ENCODE data around the gene SEMA3A.

SEMA3A gene

DNA sequence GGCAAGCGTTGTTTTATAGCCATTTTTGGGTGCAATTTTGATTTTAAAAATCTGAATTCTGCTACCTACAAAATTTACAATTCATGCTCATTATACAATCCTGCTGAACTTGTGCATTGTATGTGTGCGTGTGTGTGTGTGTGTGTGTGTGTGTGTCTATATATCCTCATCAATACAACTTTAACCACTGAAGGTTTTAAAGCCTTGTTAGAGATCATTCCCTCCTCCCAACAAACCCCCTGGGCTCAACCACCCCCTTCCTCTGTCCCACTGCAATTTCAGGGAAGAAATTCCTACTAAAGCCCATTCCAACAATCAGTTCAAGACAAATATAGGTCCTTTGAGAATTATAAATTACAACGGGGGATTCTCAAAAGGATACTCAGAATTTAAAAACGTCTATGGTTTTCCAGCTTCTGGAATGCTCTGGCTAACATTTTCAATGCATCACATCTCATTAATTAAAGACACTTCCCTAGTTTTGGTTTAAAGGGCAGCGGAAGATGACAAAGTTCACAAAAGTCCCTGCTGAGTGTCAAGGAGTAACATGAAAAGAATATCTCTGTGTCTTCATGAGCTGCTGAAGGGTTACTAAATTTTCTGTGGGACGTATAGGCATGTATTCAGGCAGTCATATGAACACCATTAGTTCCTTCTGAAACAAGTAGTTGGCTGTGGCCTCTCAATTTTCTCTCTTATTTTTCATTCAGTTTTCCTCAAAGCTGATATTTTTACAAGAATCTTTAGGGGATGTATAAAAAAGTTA lies 889 bp upstream of the SEMA3A start:
- DNase-seq (ENCODE audit: low read depth): no peak

DNA sequence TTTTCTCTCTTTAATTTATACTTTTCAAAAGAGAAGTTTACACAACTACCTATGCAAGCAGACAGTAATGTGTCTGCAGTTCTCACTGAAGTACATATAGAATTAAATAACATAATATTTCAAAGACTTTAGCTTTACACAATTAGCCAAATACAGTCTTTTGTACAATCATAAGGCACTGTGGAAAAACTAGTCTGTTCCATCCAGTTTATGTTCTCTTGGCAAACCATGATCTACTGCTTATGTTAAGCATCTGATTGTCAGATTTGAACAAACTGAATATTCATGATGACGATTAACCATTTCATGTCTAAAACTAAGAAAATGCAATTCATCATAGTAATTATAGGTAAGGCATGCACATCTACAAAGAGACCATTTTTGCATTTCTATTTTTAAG lies 842 bp downstream of the SEMA3A start:
- no peak for DNase-seq (ENCODE audit: low read depth)

DNA sequence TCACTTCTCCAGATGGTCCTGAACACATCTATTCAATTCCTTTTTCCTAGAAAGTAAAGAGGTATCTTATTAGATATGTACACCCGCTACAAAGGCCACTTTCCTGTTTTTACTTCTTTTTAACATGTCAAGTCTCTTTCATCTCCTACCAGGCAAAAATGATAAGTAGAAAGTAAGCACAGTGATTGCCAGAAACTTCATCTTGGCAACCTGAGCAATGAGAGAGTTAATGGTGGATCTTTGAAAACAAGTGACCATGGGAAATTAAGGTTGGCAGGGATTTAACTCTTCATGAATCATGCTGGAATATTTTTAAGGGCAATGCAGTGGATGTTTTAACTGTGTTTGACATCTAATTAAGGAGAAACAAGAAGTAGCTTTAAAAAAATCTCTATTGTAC lies 2.7 kb downstream of the SEMA3A start:
- DNase-seq (ENCODE audit: low read depth): no peak

DNA sequence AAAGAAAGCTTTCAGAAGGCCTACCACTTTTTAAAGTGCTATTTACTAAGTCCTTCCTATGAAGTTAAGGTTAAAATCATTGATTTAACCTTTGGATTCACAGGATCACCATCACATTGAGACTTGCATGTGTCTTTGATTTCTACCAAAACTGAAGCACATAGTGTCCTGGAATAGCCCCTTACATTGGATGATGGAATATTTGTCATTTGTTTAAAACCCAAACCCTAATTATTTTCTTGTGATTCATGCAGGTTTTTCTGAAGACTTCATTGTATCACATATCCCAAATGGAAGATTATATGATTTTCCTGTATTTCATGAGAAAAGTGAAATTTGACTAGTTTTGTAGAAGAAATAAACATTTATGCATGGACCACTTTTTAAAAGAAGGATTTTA lies 3.3 kb downstream of the SEMA3A start:
- DNase-seq (ENCODE audit: low read depth): no peak

DNA sequence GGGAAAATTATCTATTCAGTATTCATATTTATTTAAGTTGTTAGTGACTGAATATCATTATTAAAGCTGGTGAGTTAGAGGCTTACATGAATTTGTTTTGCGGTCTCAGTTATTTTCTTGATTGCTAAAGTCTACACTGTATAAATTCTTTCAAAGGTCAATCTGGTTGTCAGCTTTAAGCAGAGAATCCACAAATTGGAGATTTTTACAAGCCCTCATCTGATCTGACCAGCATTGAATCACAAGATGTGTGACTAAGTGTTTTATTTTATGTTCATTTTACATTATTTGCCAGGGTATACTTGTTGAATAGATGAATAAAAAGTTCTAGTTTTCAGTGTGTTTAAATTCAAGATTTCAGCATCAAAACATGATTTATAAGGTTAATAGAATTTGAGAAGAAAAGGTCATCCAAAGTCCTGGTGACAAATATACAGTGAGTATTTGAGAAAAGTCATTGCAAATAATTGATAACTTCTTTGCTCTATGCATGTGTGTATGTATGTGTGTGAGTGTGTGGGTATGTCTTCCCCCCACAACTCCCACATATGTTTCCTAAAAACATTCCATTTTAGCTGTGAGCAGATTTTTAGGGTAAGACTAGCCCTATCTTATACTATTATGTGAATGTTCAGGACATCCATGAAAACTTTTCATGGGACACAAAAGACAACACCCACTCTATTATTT lies 4.4 kb downstream of the SEMA3A start:
- no peak for DNase-seq (ENCODE audit: low read depth)

DNA sequence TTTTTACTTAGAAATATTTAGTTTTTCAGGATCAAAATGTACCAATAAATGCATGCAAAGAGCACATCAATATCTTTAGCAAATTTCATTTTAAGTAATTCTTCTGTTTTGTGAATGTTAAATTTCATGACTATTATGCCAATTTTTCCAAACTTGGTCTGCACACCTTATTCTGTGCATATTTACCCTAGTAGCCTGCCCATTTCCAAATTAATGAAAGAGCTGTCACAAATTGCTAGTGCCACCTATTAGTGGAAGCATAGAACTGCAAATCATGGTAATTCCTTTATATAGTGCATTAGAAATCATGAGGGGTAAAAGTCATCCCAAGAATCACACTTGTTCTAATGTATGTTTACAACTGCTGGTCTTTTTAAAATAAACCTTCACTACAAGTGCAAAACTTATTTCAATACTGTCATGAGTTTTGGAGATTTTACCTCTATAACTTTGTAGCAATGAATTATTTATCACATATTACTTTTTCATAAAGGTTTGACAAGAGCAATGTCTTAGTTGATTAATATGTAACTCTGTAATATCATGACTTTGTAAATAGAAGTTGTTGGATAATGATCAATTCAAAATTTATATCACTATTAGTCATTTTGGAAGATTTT lies 5.7 kb downstream of the SEMA3A start:
- DNase-seq (ENCODE audit: low read depth): no peak

DNA sequence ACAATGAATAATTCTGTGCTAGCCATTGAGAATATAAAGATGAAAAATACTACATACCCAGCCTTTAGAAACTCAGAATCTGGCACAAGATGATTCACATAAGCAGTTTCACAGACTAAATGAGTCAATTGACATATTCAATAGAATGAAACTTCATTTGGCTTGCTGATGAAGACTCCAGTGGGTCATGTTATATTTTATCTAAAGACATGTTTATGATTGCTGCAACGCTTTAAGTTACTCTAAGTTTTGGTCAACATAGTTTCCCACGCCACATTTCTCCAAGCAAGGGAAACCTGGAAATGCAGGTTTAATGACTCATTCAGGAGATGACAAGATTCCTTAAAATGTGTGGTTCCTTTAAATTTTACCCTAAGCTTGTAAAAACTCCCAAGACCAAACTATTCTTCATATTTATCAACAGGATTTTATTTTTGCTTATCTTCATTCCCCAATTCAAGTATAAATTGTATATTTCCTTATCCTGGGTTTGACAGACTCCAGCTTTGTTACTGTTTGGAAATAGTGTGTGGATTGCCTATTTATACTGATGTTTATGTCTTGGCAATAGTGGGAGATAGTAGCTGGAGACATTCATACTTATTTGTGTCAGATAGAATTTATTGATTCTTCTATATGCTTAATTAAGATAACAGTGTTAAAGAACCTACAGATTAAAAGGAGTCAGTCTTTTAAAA lies 6.6 kb downstream of the SEMA3A start:
- DNase-seq (ENCODE audit: low read depth): no peak

DNA sequence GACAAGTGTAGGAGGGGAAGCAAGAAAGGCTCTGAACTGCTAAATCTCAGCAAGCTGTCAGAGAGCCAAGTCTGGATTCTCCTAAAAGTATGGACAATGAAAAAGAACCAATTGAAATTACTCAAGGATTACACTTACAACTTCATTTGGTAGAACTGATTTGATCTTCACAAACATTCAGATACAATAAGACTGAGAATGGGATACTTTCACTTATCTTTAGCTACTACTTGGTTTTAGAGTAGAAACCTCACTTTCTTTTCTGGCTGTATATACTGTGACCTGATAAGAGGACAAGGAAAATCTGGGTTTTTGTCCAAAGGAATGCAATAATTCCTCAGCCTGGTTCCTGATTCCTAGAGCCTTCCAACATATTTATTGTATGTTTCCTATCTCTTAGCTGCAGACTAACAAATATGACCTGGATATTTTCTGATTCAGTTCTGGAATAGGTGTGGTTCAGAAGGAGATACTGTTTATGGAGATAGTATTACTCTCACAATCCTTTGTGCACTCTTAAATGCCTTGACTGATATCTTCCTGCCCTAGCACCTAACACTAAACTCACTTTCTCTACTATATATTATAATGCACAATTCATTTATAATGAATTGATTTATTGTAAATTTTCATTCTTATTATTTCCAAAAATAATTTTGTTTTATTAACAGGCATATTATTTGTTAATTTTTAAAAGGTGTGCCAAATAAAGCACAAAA lies 7.3 kb downstream of the SEMA3A start:
- DNase-seq (ENCODE audit: low read depth): no peak

DNA sequence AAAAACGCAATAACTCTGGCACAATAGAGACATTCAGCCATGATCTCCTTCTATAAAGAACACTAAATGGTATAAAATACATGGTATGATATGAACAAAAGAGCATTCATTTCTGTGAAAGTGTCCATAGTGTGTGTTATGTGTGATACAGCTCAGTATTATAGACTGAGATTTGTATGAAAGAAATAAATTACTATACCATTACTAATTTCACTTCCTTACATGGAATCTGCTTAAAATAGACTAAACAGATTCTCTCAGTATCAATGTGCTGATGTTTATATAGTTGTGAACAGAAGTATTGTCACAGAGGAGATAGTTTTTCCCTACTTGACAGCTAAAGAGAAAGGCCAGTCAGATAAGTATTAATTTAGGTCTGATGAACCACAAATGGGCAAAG lies 10.8 kb downstream of the SEMA3A start:
- no peak for DNase-seq (ENCODE audit: low read depth)

DNA sequence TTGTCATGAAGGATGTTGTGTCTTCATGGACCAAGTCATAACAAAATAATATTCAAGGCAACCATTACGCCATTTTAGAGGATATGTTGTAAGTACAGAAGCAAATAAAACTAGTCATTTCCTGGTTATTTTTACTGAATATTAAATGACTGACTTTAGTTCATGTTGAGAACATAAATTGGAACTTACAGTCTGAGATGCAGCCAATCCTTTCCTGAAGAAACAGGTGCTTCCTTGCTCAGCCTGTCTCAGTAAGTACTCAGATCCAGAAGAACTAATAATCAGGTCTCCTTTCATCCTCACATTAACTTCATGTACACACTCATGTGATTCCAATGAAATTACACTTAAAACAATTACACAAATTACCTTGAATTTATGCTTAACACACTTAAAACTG lies 12.3 kb downstream of the SEMA3A start:
- DNase-seq (ENCODE audit: low read depth): no peak

DNA sequence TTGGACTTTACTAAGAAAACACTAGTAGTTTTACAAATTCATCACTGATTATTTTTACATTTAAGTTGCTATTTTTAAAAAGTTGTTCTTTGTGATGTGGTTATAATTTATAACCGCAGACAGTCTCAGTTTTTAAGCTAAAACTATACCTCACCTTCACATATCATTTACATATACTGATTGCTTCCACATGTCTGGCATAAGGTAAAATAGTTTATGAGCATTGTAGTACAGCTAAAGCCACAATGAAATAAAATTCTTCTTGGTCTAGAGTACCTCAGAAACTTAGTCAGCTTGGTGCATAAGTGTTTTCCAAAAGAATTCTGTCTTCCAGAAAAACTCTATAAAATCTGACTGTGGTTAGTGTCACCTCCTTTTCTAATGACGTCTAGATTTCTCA lies 13.0 kb downstream of the SEMA3A start:
- DNase-seq (ENCODE audit: low read depth): no peak

DNA sequence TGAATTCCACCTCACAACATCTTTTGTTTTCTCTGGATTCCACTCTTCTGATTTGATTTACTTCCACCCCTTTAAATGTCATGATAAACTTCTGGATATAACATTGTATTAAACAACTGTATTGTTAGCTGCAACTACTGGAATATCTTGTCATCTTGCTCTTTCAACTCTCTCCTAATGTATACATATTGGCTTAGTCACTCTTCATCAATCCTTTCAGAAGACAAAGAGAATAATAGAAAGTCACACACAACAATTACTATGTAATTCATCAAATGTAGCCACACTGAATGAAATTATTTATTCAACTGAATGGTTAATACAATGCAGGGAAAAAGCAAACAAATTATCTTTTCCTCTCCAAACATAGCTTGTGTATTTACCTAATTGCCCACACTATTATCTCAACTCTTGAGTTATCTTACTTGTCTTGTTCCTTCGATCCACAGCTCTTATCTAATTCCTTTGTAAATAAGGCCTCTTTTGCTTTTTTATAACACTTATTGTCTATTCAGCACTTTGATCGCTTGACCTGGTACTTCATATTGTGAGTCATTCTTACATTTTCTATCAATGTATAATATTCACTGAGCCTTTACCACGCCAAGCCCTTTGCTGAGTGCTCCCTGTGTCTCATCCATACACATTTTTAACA lies 16.7 kb downstream of the SEMA3A start:
- DNase-seq (ENCODE audit: low read depth): no peak

DNA sequence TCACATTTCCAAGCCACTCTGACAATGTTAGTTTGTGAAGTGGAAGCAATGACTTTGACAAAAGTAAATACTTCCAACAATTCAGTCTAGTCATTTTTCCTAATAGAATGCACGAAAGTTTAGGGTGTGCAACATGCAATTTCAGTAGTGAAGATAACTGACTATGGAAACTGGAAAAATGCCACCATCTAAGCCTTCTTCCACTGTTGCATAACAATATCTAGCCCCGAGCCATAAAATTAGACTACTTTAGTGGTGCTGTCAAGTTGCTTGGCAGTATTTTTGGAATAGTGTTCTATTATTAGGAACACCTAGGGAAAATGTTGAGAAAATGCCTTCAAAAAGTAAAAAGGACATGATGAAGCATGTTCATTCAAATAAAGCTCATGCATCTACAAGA lies 17.9 kb downstream of the SEMA3A start:
- DNase-seq (ENCODE audit: low read depth): no peak

DNA sequence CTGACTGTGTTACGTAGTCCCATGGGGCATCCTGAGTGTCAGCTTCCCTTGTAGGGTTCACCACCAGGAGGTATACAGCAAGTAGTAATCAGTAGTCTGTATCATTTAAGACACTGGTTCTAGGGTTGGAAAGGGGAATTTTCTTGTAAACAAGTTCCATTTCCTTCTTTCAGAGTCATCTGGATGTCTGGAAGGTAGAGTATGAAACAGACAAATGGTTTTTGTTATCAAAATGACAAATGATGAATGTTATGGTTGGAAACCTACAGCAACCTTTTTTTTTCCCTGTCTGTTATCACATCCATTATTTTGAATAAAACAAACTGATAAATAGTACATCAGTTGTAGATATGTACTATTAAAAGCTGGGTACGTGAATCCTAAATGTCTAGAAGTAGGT lies 19.1 kb downstream of the SEMA3A start:
- DNase-seq (ENCODE audit: low read depth): no peak

DNA sequence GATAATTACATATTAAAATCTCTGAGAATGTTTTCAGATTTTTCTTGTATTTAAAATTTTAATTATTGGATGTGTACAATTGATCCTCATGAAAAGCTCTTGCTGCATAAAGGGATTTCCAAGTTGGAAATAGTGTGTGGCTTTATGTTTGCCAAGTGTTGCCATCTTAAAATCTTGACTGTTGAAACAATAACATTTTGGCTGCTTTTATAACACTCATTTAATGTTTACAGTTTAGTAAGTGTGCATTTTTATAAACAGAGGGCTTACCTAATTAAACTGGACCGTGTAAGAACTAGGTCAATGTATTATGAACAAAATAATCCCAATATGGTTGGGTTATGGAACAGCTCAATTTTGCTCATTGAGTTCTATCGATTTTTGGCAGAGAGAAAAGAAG lies 23.9 kb downstream of the SEMA3A start:
- DNase-seq (ENCODE audit: low read depth): no peak

DNA sequence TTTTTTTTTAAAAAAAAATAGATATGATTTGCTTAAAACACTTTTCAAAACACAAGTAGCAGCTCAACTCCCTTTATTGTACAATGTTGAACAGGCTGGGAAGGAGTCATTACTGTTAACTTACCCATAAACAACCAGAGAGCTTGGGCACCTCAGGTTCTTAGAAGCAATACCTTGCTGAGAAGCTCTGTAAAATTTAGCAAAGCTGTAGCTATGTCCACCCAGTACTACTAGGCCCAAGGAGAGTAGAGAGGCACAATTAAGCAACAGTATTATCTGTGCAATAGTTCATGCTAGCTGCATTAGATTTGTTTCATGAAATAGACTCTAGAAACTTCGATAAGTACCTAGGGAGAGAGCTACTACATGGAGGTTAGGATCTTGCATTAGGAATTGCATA lies 32.0 kb downstream of the SEMA3A start:
- DNase-seq (ENCODE audit: low read depth): no peak

DNA sequence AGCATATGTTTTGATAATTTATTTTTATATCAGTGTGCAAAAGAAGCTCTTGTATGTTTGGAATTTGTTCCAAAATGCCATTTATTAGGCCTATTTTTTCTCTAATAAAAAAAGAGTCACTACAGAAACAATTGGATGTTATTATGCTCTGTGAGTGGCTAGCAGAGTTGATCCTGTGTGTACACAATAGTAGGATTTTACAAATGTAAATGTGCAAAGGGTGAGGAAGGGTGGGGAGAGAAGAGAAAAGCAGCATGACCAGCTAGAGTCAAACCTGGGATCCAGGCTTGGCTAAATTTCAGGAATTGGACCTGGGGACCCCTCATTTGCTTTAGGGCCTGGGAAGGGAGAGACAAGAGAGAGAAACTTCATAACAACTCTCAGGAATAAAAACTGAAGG lies 32.5 kb downstream of the SEMA3A start:
- no peak for DNase-seq (ENCODE audit: low read depth)

DNA sequence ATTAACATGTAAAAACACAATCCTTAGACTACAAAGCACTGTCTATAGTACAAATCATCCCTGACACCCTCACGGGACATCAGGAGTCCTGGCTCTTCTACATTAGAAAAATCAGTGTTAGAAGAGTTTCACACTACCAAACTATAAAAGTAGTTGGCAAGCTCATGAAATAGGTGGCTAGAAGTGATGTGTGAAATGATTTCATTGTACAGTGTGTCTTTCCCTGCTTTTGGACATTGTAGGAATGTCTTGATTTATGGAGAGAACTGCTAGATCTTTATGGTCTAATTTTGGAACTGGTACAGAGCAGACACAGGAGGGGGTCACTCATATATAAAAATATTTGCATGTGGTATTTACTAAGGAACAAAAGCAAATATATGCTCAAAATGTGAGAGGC lies 33.2 kb downstream of the SEMA3A start:
- DNase-seq (ENCODE audit: low read depth): no peak

DNA sequence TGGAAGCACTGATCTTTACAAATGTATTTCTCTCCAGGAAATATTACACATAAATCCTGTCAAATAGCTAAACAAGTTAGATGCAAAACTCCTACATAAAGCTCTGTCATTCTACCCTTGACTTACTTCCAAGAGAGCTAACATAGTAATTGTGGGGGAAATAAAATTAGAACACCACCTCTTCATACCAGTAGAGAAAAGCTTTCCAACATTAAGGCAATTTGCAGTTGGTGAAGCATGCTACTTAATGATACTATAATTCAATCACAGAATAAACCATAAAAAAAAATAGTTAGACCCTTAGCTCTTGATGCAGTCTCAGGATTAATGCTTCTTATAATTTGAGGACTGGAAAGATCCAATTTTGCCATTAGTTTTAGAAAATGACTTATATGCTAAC lies 35.2 kb downstream of the SEMA3A start:
- DNase-seq (ENCODE audit: low read depth): no peak

DNA sequence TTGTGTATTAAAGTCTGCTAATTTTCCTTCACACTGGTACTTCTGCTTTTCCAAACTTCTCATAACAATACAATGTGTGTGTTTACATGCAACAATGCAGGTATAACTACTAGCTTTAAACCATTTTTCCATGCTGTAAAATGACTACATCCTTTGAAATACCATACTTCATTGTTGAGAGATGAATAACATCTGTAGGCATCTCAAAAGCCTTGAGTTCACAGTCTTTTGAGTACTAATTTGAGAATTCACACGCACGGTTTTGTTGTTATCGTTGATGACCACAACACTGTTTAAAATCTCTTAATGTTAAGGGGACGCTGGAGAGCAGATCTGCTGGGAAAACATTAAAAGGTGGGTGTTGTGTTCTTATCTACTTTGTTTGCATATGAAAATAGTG lies 37.4 kb downstream of the SEMA3A start:
- no peak for DNase-seq (ENCODE audit: low read depth)

DNA sequence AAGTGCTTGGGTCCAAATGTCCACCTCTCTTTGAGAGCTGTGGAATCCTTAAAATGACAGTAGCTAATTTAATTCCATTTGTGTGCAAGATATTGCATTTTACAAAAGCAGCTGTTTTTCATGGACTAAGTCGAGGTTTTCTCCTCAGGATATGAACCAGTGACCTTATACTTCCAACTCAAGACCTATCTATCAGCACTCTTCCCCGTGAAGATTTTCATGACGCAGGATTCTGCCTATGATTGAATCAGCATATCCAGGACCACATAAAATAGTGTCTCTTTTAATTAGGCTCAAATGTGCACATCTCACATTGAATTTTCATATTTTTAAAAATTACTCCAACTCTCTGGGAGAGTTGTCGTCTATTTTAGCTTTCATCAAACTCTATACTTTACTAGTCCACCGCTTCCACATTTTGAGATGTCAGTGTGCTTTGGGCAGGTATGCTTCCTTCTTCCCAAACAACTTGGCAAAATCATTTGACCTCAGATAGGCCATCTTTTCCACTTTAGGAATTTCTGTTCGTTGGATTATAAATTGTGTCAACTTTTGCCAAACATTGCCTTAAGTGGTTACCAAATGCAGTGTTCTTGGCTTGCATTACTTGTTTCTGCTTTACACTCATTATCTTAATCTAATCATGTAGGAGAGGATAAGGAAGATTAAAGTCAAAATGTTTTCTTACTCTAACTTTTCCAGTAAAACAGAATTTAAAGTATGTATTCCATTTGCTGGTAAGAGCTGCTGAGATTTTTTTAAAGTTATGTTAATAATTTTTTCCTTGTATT lies 39.4 kb downstream of the SEMA3A start:
- DNase-seq (ENCODE audit: low read depth): no peak
